Stimulated activated CD4-positive, alpha-beta T cell treated with anti-CD3 and anti-CD28 coated beads, Interleukin-1b, Interleukin-23, amount 100 ng/mL, for 48 hours (primary cell): ENCODE results near the gene ARF4.

ENCODE experiments used
- DNase-seq: peaks from one replicate; pipeline ENCODE4 v3.0.0-alpha.2; 2020

ARF4 gene

GRCh38 chr3:57575966-57576626, 21.0 kb downstream of the ARF4 start:
- DNase-seq: no peak

DNA sequence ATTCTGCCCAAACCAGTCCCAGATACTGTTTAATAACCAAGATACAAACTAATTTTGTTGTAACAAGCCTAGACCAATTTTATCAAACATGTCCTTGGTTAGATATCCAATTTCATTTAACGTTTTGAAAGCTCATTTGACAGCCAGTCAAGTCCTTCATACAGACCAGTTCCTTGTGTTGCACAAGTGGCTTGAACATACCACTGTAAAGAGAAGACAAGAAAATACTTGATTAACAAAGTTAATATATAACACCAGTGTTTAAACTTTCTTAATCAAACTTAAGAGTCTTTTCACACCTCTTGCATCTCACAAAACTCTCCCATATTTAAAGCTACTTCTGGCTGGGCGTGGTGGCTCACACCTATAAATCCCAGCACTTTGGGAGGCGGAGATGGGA, 25.0 kb downstream of the ARF4 start:
- no peak for DNase-seq

- DNase-seq: no peak
Observed at GRCh38 chr3:57570878-57571277, 26.3 kb downstream of the ARF4 start.

DNA sequence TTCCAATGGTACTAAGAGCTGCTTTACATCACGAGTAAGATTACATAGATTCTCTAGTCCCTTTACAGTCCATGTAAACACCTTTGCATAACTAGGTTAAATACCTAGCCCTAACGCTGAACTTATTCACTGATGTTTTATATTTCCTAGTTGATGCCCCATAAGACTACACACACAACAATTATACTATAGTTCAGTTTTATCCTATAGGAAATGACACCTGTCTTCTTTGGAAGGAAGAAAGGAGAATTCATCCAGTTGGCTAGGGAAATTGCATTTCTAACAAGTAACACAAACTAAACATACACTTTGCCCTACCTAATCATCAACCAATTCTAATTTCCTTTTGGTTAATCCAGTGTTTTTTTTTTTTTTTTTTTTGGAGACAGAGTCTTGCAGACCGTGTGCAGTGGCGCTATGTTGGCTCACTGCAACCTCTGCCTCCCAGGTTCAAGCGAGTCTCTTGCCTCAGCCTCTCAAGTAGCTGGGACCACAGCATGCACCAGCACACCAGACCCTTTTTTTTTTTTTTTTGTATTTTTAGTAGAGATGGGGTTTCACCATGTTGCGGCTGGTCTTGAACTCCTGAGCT, 27.2 kb downstream of the ARF4 start:
- no peak for DNase-seq

DNA sequence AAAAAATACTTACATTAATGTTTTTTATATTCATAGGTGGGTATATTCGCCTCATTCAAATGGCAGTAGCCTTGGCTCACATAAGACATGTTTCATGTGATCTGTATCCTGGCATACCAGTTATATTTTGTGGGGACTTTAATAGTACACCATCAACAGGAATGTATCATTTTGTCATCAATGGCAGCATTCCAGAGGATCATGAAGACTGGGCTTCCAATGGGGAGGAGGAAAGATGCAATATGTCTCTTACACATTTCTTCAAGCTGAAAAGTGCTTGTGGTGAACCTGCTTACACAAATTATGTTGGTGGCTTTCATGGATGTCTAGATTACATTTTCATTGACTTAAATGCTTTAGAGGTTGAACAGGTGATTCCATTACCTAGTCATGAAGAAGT, 37.6 kb downstream of the ARF4 start:
- no peak for DNase-seq

DNA sequence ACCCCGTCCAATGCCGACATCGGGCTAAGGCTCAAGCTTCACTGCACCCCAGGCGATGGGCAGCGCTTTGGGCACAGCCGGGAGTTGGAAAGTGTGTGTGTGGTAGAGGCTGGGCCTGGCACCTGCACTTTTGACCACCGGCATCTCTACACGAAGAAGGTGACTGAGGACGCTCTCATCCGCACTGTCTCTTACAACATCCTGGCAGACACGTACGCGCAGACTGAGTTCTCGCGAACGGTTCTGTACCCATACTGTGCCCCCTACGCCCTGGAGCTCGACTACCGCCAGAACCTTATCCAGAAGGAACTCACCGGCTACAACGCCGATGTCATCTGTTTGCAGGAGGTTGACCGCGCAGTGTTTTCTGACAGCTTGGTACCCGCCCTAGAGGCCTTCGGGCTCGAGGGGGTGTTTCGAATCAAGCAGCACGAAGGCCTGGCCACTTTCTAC, 40.0 kb downstream of the ARF4 start:
- peak; percentile 57 for DNase-seq

DNA sequence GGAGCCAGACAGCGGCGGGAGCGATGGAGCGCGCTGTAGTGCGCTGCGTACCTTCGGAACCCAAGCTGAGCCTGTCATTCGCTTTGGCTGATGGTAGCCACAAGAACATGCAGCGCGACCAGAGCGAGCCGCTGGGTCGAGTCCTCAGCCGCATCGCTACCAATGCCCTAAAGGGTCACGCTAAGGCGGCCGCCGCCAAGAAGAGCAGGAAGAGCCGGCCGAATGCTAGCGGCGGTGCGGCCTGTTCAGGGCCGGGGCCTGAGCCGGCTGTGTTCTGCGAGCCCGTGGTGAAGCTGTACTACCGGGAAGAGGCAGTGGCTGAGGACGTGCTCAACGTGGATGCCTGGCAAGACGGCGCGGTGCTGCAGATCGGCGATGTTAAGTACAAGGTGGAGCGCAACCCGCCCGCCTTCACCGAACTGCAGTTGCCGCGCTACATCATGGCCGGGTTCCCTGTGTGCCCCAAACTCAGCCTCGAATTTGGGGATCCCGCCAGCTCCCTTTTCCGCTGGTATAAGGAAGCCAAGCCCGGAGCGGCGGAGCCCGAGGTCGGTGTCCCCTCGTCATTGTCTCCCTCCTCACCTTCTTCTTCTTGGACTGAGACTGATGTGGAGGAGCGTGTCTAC, 40.6 kb downstream of the ARF4 start:
- DNase-seq: peak; percentile 43

GRCh38 chr3:57555738-57556458, 41.2 kb downstream of the ARF4 start, which contains the start of gene PDE12:
TSS of gene PDE12 (plus strand) at chr3:57556274. CDS start at chr3:57556380, 106 bp downstream.
- DNase-seq: peak; percentile 87

DNA sequence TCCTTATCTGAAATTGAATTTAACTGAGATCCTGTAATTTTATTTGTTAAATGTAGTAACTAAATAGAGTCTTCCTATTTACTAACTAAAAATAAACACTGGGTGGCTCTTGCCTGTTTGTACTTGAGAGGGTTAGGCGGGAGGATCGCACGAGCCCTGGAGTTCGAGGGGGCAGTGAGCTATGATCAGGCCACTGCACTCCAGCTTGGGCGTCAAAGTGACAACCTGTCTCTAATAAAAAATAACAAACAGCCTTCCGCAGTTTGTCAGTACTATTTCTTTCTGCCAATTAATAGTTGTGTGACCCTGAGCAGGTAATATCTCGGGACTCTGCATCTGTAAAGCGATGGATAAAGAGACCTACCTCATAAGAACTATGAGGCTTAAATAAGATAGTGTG, 41.8 kb downstream of the ARF4 start:
- no peak for DNase-seq

- no peak for DNase-seq
Observed at GRCh38 chr3:57546616-57547015, 50.5 kb downstream of the ARF4 start.

DNA sequence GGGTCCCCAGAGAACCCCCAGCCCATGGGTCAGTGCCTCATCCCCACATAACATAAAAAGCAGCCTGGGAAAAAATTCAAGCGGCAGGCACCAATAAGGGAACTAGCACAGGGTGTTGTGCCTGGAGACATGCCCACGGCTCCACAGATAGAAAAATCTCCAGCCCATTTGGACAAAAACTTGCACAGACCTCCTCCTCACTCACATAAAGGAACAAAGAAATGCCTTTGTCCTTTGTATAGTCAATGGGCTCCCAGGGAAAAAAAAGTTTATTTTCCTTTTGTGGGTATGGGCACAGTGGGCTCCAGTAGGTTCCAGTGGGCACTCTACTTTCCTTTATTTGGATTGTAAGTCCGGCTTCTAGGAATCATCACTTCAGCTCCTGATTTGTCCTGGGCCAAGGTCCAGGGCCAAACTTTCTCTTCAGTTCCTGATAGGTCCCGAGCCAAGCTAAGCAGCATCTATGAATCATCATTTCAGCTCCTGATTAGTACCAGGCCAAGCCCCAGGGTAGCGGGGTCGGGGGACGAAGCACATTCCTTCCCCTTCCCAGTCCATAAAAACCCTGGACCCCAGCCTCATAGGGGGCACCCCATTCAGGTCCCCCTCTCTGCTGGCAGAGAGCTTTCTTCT, 51.4 kb downstream of the ARF4 start:
- no peak for DNase-seq

DNA sequence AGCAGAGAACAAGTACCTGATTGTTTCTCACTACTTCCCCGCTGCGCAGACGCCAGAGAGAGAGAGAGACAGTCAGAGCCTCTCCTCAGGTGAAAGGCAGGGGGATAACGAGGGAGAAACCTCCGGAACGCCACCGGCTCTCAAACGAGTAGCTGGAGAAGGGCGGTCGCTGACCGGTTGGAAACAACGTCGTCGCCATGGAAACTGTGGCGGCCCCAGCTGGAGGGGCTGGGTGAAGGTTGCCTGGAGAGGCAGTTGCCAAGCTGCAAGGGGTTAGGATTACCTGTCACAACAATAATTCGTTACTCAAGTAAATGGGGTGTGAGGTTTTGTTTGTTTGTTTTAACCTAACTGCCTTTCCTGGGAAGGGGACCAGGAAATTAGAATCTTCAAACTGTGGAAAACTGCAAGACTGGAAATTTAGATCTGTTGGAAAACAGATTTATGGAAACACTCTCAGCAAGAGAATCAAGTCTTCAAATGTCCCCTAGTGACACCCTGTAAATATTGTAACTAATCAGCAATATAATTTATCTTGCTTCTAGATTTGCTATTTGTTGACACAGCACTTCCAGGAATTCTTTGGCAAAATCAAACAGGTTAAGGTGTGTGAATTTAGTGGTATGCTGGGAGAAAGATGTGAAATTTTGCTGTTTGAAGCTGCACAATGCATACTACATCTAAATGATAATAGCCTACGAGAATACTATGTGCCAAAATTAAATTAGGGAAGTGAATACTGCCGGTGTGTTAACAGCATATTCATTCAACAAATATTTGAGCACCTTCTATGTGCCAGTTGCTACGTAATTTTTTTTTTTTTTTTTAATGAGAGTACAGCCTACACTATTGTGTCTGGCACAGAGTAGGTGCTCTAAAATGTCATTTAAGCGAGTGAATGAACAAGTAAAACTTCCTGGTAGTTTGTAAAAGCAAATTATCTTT, 52.7 kb downstream of the ARF4 start, which contains the start of gene DNAH12:
Gene DNAH12, minus strand, starts transcription at position 164 of the 945 bp plus-strand sequence. CDS start 1,474 bp downstream, outside the sequence.
- DNase-seq: peak; percentile 15

DNA sequence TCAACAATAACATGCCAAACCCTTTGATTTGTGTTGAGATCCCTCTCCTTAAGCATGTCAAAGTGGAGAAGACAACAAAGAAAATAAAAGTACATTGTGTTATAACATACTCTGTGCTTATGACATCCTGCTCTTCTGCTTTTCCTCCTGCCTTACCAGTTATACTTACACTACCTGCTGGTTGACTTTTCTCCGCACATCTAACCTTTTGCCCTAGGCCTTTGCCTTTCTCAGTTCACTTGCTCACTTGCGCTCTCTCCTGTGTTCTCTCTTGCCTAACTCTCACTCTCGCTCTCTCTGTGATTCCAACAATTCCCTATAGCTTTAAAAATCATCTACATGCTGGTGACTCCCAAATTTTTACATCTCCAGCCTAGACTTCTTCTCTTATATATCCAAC, 58.7 kb downstream of the ARF4 start:
- DNase-seq: no peak

DNA sequence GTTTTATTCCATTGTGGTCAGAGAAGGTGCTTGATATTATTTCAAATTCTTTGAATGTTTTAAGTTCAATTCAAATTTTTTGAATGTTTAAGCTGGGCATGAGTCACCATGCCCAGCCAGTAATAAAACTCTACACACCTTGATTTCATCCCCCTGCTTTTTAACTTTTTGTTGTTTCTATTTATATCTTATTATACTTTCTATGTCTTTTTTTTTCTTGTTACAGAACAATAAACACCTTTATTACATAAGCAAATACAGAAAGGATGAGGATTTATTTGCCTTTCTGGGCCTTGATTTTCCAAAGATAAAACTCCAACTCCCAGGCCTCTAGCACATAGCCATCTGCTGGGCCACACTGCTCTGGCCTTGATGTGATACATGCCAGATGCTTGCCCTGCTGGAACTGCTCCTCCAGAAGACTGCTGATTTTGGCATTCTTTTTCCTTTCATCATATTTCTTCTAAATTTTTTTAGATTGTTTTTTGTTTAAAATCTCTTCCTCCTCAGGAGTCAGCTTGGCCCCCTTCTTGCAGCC, 67.0 kb downstream of the ARF4 start:
- DNase-seq: no peak
